ENCODE measurements around the gene WDR37.
"Not testable (repeated sequence)": the region's sequence is repeated elsewhere in the genome, so short reads cannot be mapped to it uniquely, and the experiment has no call there.

Gene WDR37

GRCh38 chr10:1056326-1057105 is at the start of gene WDR37:
Gene WDR37, plus strand, starts transcription at chr10:1056385. Its CDS starts 15,771 bp downstream, at chr10:1072156.
- DNase-seq, result peak; percentile 29

- DNase-seq, result no peak
Observed at GRCh38 chr10:1006573-1006972, 49.6 kb upstream of the WDR37 start.

GRCh38 chr10:1007583-1007982 is 48.6 kb upstream of the WDR37 start:
- no peak for DNase-seq

GRCh38 chr10:1009071-1009494 is 47.1 kb upstream of the WDR37 start:
- no peak for DNase-seq

- not testable (repeated sequence) for DNase-seq
Observed at GRCh38 chr10:1009947-1010346, 46.2 kb upstream of the WDR37 start.

- no peak for DNase-seq
Observed at GRCh38 chr10:1010703-1011102, 45.5 kb upstream of the WDR37 start.

- DNase-seq, result no peak
Observed at GRCh38 chr10:1011696-1012095, 44.5 kb upstream of the WDR37 start.

GRCh38 chr10:1015688-1016087 is 40.5 kb upstream of the WDR37 start:
- DNase-seq, result no peak

GRCh38 chr10:1019362-1019761 is 36.8 kb upstream of the WDR37 start:
- DNase-seq, result no peak

GRCh38 chr10:1020460-1020859 is 35.7 kb upstream of the WDR37 start:
- no peak for DNase-seq

- DNase-seq, result no peak
Observed at GRCh38 chr10:1020958-1021357, 35.2 kb upstream of the WDR37 start.

- no peak for DNase-seq
Observed at GRCh38 chr10:1022413-1022812, 33.8 kb upstream of the WDR37 start.

GRCh38 chr10:1024103-1024502 is 32.1 kb upstream of the WDR37 start:
- no peak for DNase-seq

- DNase-seq, result no peak
Observed at GRCh38 chr10:1025683-1026082, 30.5 kb upstream of the WDR37 start, which contains the start of gene IDI2. Gene IDI2, minus strand, starts transcription at chr10:1025859. Its CDS starts 1,136 bp downstream, at chr10:1024723.

GRCh38 chr10:1026578-1026977 is 29.6 kb upstream of the WDR37 start:
- no peak for DNase-seq

GRCh38 chr10:1029838-1030237 is 26.3 kb upstream of the WDR37 start:
- no peak for DNase-seq

GRCh38 chr10:1033601-1034000 is 22.6 kb upstream of the WDR37 start:
- DNase-seq, result no peak

- DNase-seq, result no peak
Observed at GRCh38 chr10:1034758-1035157, 21.4 kb upstream of the WDR37 start.

- DNase-seq, result no peak
Observed at GRCh38 chr10:1035201-1035600, 21.0 kb upstream of the WDR37 start.

- no peak for DNase-seq
Observed at GRCh38 chr10:1036341-1036791, 19.8 kb upstream of the WDR37 start.

- no peak for DNase-seq
Observed at GRCh38 chr10:1037098-1037497, 19.1 kb upstream of the WDR37 start.

GRCh38 chr10:1038769-1039168 is 17.4 kb upstream of the WDR37 start:
- DNase-seq, result not testable (repeated sequence)

- DNase-seq, result no peak
Observed at GRCh38 chr10:1040133-1040532, 16.1 kb upstream of the WDR37 start.

- no peak for DNase-seq
Observed at GRCh38 chr10:1041514-1041913, 14.7 kb upstream of the WDR37 start.

- DNase-seq, result peak; percentile 95
Observed at GRCh38 chr10:1043532-1043995, 12.6 kb upstream of the WDR37 start.
